Lower lobe of right lung (tissue), 2 donors: ENCODE measurements around the gene EEFSEC. TPM values are rescaled to one million over a fixed set of nuclear protein-coding genes. Genes with fewer than 3 reads are reported as not detected.
A peak's percentile ranks its signal among the peaks of the same experiment; 100 is the strongest.

ENCODE experiments used
- ATAC-seq, 2 donors: fragments of 200-7000 bp; cut with Tn5 transposase; one replicate each; pipeline ENCODE4 v1.9.1; 2020 to 2022; ENCODE audit warnings: mild to moderate bottlenecking in 2 of 2, moderate library complexity in 2 of 2
- DNase-seq: peaks from one replicate; pipeline ENCODE4 v3.0.0-alpha.2; 2020
- H3K27ac ChIP-seq: fragments of 200-600 bp; one replicate; pipeline ENCODE4 v1.8.0; 2022
- H3K27me3 ChIP-seq: fragments of 200-600 bp; one replicate; pipeline ENCODE4 v1.8.0; 2022; ENCODE audit warnings: low read depth
- H3K36me3 ChIP-seq: fragments of 200-600 bp; one replicate; pipeline ENCODE4 v1.8.0; 2022; ENCODE audit warnings: mild to moderate bottlenecking
- H3K4me1 ChIP-seq: fragments of 200-600 bp; one replicate; pipeline ENCODE4 v1.8.0; 2022
- H3K4me3 ChIP-seq: fragments of 200-600 bp; one replicate; pipeline ENCODE4 v1.8.0; 2022; ENCODE audit warnings: mild to moderate bottlenecking
- H3K9me3 ChIP-seq: fragments of 200-600 bp; one replicate; pipeline ENCODE4 v1.8.0; 2022
- intact Hi-C: fragments of 100-400 bp; cut with DNase I; formaldehyde crosslinking; loops from one replicate; pipeline ENCODE4 v1.11.0; 2022
- total RNA-seq: library from RNA; stranded (reverse); fragmentation: NEBNext Ultra II Directional; extraction: Animal tissue kit (Norgen Biotek cat#: 25700); gene quantifications from one replicate; pipeline ENCODE4 v1.2.1, GENCODE V29; 2021
- TF ChIP-seq, protein P1 (sequence below): fragments of 200-600 bp; IDR thresholded peaks from one replicate; pipeline ENCODE4 v1.8.0; 2022; ENCODE audit warnings: antibody characterized with exemption, mild to moderate bottlenecking
- donor health status: DM: no; HTN: yes; CAD: no; lungs with severe emphysema.

Gene EEFSEC
- total RNA-seq, 1 donor from 2014 or later, result 15.6 TPM

DNA sequence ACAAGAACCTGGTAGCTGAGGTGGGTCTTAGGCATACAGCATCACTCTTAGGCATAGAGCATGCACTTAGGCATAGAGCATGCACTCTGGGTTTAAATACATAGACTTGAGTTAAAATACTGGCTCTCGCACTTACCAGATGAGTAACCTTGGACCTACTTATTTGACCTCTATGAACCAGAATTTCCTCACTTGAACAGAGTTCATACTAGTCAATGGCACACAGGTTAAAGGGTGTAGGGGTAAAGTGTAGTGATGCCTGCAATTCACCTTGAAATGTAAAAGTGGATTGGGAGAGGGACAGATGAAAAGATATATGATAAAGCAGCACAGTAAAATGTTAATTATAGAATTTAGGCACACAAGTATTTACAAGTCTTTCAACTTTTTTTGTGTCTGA is 31.3 kb upstream of the EEFSEC start:
- intact Hi-C loops, result no loop called here
- ATAC-seq (no peak), DNase-seq (no peak)
- Histone ChIP-seq H3K4me1 (peaks cover 20% of the 10 kb centered on the region), H3K4me3 (no peak overlapping the region), H3K27ac (no peak overlapping the region), H3K36me3 (peaks cover 4% of the 10 kb centered on the region), H3K27me3 (no peaks in the 10 kb centered on the region), H3K9me3 (no peaks in the 10 kb centered on the region)
- TF ChIP-seq, protein P1, sequence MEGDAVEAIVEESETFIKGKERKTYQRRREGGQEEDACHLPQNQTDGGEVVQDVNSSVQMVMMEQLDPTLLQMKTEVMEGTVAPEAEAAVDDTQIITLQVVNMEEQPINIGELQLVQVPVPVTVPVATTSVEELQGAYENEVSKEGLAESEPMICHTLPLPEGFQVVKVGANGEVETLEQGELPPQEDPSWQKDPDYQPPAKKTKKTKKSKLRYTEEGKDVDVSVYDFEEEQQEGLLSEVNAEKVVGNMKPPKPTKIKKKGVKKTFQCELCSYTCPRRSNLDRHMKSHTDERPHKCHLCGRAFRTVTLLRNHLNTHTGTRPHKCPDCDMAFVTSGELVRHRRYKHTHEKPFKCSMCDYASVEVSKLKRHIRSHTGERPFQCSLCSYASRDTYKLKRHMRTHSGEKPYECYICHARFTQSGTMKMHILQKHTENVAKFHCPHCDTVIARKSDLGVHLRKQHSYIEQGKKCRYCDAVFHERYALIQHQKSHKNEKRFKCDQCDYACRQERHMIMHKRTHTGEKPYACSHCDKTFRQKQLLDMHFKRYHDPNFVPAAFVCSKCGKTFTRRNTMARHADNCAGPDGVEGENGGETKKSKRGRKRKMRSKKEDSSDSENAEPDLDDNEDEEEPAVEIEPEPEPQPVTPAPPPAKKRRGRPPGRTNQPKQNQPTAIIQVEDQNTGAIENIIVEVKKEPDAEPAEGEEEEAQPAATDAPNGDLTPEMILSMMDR, result no peak

DNA sequence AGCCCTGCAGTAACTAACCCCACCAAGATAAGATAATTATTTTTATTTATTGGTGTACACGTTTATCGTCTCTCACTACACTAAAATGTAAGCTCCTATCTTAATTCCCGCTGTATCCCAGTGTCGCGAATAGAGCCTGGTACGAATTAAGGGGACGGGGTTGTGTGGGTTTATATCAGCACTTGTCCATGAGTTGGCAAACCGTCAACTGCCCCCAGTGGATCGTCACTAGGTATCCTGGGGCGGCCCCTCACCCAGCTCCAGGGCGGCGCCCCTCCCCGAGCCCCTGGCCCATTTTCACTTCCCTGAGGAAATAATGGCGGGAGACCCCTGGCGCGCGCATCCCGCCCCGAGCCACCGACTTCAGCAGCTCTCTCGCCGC is 30.1 kb upstream of the EEFSEC start:
- intact Hi-C loops, result no loop called here
- H3K9me3 ChIP-seq, result no peaks in the 10 kb centered on the region
- H3K27me3 ChIP-seq, result no peaks in the 10 kb centered on the region
- TF ChIP-seq, protein P1, result no peak
- H3K36me3 ChIP-seq, result no peaks in the 10 kb centered on the region
- DNase-seq (no peak), ATAC-seq (no peak)
- peak overlapping the region; percentile 88 for H3K4me3 ChIP-seq
- H3K4me1 ChIP-seq, result peaks cover 20% of the 10 kb centered on the region
- peak overlapping the region; percentile 81 for H3K27ac ChIP-seq

DNA sequence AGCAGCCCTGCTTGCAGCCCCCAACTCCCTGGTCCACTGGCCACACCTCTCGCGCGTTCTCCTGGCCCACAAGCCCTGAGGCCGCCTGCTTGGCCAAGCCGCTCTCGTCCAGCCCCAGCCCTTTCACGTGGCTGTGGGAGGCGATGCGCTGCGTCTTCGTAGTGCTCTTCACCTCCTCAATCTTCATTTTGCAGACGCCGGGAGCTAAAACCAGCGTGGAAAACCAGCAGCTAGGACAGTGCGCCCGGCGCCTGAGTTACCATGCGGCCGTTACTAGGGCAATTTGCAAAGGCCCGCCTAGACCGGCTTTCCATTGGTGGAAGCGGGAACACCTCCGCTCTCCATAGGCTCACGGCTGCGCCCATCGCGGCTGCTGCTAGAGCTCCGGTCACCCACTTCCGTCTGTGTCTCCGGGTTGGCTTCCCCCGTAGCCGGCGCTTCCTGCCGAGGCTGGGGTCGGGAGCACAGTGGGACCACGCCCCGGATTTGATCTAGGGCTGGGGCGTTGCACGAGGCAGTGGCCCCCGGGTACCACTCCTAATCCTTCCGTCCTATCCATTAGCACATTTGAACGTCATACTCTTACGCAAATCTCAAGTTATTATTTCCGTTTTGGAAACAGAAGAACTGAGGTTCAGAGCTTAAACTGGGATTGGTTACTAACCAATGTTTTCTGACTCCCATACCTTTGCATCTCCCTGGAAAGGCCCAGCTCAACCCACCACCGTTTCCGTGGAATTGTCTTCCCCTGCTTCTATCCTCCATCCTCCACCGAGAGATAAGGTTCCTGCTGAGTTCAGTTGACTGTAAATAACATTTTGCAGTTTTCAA is 29.5 kb upstream of the EEFSEC start, which contains the start of gene RUVBL1:
TSS of gene RUVBL1 (minus strand) at position 275 of the 831 bp plus-strand sequence. CDS start at position 187, 88 bp downstream.
- ATAC-seq (peak; percentile 100), DNase-seq (peak; percentile 99)
- no peaks in the 10 kb centered on the region for H3K36me3 ChIP-seq
- intact Hi-C loops, result no loop called here
- H3K9me3 ChIP-seq, result no peaks in the 10 kb centered on the region
- H3K4me1 ChIP-seq, result peaks cover 20% of the 10 kb centered on the region
- peak within 1 kb of the TSS; percentile 81 for H3K27ac ChIP-seq
- TF ChIP-seq, protein P1, result no peak
- H3K27me3 ChIP-seq, result no peaks in the 10 kb centered on the region
- H3K4me3 ChIP-seq, result peak within 1 kb of the TSS; percentile 88

DNA sequence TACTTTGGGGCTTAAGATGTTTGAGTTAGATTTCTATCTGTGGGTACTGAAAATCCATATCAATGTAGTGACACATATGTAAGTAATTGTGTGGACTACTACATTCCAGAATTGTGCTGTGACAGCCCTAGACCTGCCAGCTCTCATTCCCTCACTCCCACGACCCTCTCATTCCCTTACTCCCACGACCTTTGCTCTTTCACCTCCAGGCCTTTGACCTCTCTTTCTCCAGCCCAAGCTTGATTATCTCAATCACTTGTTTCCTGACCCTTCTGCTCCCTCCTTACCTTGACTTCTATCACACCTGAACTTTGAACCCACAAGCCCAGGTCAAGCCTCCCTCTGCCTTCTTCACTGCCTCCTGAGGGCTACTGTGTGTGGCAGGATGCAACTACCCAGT is 26.0 kb upstream of the EEFSEC start:
- peaks cover 16% of the 10 kb centered on the region for H3K4me1 ChIP-seq
- DNase-seq (no peak), ATAC-seq (no peak)
- H3K27ac ChIP-seq, result no peak overlapping the region
- H3K4me3 ChIP-seq, result no peak overlapping the region
- H3K36me3 ChIP-seq, result no peaks in the 10 kb centered on the region
- H3K27me3 ChIP-seq, result no peaks in the 10 kb centered on the region
- no peaks in the 10 kb centered on the region for H3K9me3 ChIP-seq
- intact Hi-C loops, result no loop called here
- TF ChIP-seq, protein P1, result no peak

DNA sequence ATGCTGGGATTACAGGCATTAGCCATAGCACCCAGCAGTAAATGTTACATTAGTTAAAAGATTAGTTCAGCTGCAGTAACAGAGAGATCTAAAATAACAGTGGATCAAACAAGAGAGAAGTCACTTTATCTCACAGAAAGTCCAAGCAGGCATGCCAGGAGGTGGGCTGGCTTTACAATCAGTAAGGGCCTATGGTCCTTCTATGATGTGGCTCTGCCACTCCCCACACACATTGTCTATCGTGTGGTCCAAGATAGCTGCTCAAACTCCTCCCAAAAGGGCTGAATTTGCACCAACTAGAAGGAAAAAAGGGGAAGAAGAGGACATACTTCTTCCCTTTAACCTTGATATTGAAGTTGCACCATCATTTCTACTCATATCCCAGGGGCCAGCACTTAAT is 25.0 kb upstream of the EEFSEC start:
- ATAC-seq (no peak), DNase-seq (no peak)
- Histone ChIP-seq H3K36me3 (no peaks in the 10 kb centered on the region), H3K9me3 (no peaks in the 10 kb centered on the region), H3K4me3 (no peak overlapping the region), H3K27ac (no peak overlapping the region), H3K4me1 (peaks cover 5% of the 10 kb centered on the region), H3K27me3 (no peaks in the 10 kb centered on the region)
- TF ChIP-seq, protein P1, result no peak
- intact Hi-C loops, result no loop called here
